ENCODE results near the gene DBF4B. TPM values are rescaled to one million over a fixed set of nuclear protein-coding genes. Genes with fewer than 3 reads are reported as not detected.
A peak's percentile ranks its signal among the peaks of the same experiment; 100 is the strongest.

Gene DBF4B
- polyA plus RNA-seq, 1 of the 3 experiments (the other 2 are of a cell fraction): 8.3 TPM

- peak; percentile 53; the same call in 1 of the 2 replicates for TF ChIP-seq SIN3A (IDR thresholded peaks at IDR 0.05; ENCODE audit: borderline replicate concordance, low read depth, low read length)
- TF ChIP-seq NFIC (IDR thresholded peaks at IDR 0.05; ENCODE audit: borderline replicate concordance): no peak
- TF ChIP-seq, protein P1, sequence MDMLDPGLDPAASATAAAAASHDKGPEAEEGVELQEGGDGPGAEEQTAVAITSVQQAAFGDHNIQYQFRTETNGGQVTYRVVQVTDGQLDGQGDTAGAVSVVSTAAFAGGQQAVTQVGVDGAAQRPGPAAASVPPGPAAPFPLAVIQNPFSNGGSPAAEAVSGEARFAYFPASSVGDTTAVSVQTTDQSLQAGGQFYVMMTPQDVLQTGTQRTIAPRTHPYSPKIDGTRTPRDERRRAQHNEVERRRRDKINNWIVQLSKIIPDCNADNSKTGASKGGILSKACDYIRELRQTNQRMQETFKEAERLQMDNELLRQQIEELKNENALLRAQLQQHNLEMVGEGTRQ (IDR thresholded peaks at IDR 0.05; ENCODE audit: borderline replicate concordance, low read depth, low read length): no peak
- 0 out of 2 replicates have a peak, but pooled peaks have one; percentile 36 for TF ChIP-seq YY1 (IDR thresholded peaks at IDR 0.05; ENCODE audit: low read depth)
- no peak for TF ChIP-seq RFX5 (IDR thresholded peaks at IDR 0.05; ENCODE audit: low read length)
- TF ChIP-seq RXRA (IDR thresholded peaks at IDR 0.05; ENCODE audit: borderline replicate concordance, low read depth): peak; percentile 24; the same call in 1 of the 2 replicates
- TF ChIP-seq GABPA (IDR thresholded peaks at IDR 0.05; ENCODE audit: low read depth): 0 out of 2 replicates have a peak, but pooled peaks have one; percentile 43
- TF ChIP-seq PBX3 (IDR thresholded peaks at IDR 0.05): peak; percentile 79
- TF ChIP-seq TCF12 (IDR thresholded peaks at IDR 0.05): peak; percentile 60
- no peak for TF ChIP-seq RCOR1 (IDR thresholded peaks at IDR 0.05; ENCODE audit: low read length)
- no peak for TF ChIP-seq FOXM1 (IDR thresholded peaks at IDR 0.05; ENCODE audit: low read depth)
- TF ChIP-seq CTCF (IDR thresholded peaks at IDR 0.05): no peak
- no peak for TF ChIP-seq USF1 (IDR thresholded peaks at IDR 0.05; ENCODE audit: borderline replicate concordance, low read depth)
- TF ChIP-seq SMC3 (IDR thresholded peaks at IDR 0.05; ENCODE audit: low read depth, low read length): no peak
- no peak for TF ChIP-seq TEAD4 (IDR thresholded peaks at IDR 0.05; ENCODE audit: borderline replicate concordance, insufficient read depth)
- TF ChIP-seq ELF1 (IDR thresholded peaks at IDR 0.05): no peak
- TF ChIP-seq TAF1 (IDR thresholded peaks at IDR 0.05; ENCODE audit: borderline replicate concordance, low read depth, low read length): no peak
Observed at GRCh38 chr17:44794851-44795413, 86.5 kb downstream of the DBF4B start (continued).

DNA sequence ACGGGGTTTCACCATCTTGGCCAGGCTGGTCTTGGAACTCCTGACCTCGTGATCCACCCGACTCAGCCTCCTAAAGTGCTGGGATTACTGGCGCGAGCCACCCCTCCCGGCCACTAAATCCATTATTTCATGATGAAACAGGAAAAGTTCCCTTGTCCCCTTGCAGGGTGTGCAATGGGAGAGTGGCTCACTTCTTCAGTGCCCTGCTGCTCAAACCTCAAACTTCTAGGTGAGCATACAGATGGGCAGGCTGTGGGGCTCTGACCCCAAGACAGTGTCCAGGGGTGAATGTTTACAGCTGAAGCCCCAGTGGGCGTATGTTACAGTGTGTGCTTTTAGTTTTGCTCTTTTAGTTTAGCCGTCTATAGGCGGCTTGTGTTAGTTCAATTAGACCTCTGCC, 87.0 kb downstream of the DBF4B start:
- Histone ChIP-seq H3K9ac (peak overlapping the region; percentile 17; the same call in 1 of the 2 replicates), H3K4me1 (ENCODE audit: control insufficient read depth in 1 of 2, insufficient read depth in 2 of 2, low read depth in 1 of 2, low read length in 1 of 2) (peaks cover 0 to 12% of the 10 kb centered on the region in 2 experiments; a peak in 1 of 4 replicates), H2AFZ (ENCODE audit: low read depth) (no peak overlapping the region), H3K27ac (ENCODE audit: low read depth in 2 of 2, low read length in 1 of 2) (peak overlapping the region in 1 of 2 experiments; percentile 78; a peak in 2 of 4 replicates), H3K79me2 (ENCODE audit: insufficient read depth) (peaks cover 23% of the 10 kb centered on the region), H3F3A (replicated peaks; ENCODE audit: insufficient read depth) (peaks cover 39% of the 10 kb centered on the region), H4K20me1 (ENCODE audit: insufficient read depth) (no peaks in the 10 kb centered on the region), H3K36me3 (replicated peaks in 1 of 2; ENCODE audit: control insufficient read depth in 1 of 2, insufficient read depth in 2 of 2, low read length in 1 of 2) (peaks cover 0 to 28% of the 10 kb centered on the region in 2 experiments), H3K9me3 (no peaks in the 10 kb centered on the region), H3K4me2 (0 out of 2 replicates have a peak overlapping the region, but pooled peaks have one; percentile 21), H3K9me2 (no peaks in the 10 kb centered on the region), H3K4me3 (ENCODE audit: low read depth in 2 of 2, low read length in 1 of 2) (no peak overlapping the region), H3K27me3 (ENCODE audit: insufficient read depth) (no peaks in the 10 kb centered on the region)
- WGBS (ENCODE audit: low lambda C conversion rate): 86% methylated on average over 9 of the region's 9 CpGs
- DNase-seq: no peak
- CTCF ChIA-PET: interaction anchor here (1.1 to 2.5 kb wide), 4 partner anchors 10 to 83 kb away, joined by 3 to 17 read pairs (median 9); no protein-coding TSS in a partner anchor
- POLR2A ChIA-PET: no interaction called here
- TF ChIP-seq RXRA (IDR thresholded peaks at IDR 0.05; ENCODE audit: borderline replicate concordance, low read depth): no peak
- no peak for TF ChIP-seq ZBTB33 (IDR thresholded peaks at IDR 0.05; ENCODE audit: borderline replicate concordance, low read depth)
- TF ChIP-seq JUND (IDR thresholded peaks at IDR 0.05): no peak
- no peak for TF ChIP-seq TCF12 (IDR thresholded peaks at IDR 0.05)
- no peak for TF ChIP-seq FOSL2 (IDR thresholded peaks at IDR 0.05; ENCODE audit: borderline replicate concordance, low read depth)
- no peak for TF ChIP-seq USF1 (IDR thresholded peaks at IDR 0.05; ENCODE audit: borderline replicate concordance, low read depth)
- TF ChIP-seq YY1 (IDR thresholded peaks at IDR 0.05; ENCODE audit: low read depth): no peak
- no peak for TF ChIP-seq ELF1 (IDR thresholded peaks at IDR 0.05)
- TF ChIP-seq FOXJ3 (CRISPR knock-in tag; IDR thresholded peaks at IDR 0.05): no peak
- no peak for TF ChIP-seq TEAD4 (IDR thresholded peaks at IDR 0.05; ENCODE audit: borderline replicate concordance, insufficient read depth)
- no peak for TF ChIP-seq TAF1 (IDR thresholded peaks at IDR 0.05; ENCODE audit: borderline replicate concordance, low read depth, low read length)
- TF ChIP-seq, protein P1 (IDR thresholded peaks at IDR 0.05; ENCODE audit: borderline replicate concordance, low read depth, low read length): no peak
- TF ChIP-seq FOXM1 (IDR thresholded peaks at IDR 0.05; ENCODE audit: low read depth): no peak
